Renal cortical epithelial cell (primary cell): Measurements from ENCODE around the gene ADGRA1. TPM values are rescaled to one million over a fixed set of nuclear protein-coding genes. Genes with fewer than 3 reads are reported as not detected.
"Not testable (repeated sequence)": the region's sequence is repeated elsewhere in the genome, so short reads cannot be mapped to it uniquely, and the experiment has no call there.

ENCODE experiments used
- DNase-seq: peaks from one replicate; pipeline ENCODE4 v3.0.0-alpha.2; 2011; ENCODE audit warnings: low read depth
- total RNA-seq: library from RNA; depleted of rRNA; stranded (reverse); fragments of >200 nt; gene quantifications from 2 replicates; pipeline ENCODE4 v1.2.3, GENCODE V29; 2014

Gene ADGRA1
- total RNA-seq, 1 donor from 2014 or later: not detected

GRCh38 chr10:133096616-133097269, 9.0 kb downstream of the ADGRA1 start:
- DNase-seq: no peak

- DNase-seq: no peak
Measured at GRCh38 chr10:133097418-133097817, 9.7 kb downstream of the ADGRA1 start.

- no peak for DNase-seq
Measured at GRCh38 chr10:133097961-133098360, 10.2 kb downstream of the ADGRA1 start.

DNA sequence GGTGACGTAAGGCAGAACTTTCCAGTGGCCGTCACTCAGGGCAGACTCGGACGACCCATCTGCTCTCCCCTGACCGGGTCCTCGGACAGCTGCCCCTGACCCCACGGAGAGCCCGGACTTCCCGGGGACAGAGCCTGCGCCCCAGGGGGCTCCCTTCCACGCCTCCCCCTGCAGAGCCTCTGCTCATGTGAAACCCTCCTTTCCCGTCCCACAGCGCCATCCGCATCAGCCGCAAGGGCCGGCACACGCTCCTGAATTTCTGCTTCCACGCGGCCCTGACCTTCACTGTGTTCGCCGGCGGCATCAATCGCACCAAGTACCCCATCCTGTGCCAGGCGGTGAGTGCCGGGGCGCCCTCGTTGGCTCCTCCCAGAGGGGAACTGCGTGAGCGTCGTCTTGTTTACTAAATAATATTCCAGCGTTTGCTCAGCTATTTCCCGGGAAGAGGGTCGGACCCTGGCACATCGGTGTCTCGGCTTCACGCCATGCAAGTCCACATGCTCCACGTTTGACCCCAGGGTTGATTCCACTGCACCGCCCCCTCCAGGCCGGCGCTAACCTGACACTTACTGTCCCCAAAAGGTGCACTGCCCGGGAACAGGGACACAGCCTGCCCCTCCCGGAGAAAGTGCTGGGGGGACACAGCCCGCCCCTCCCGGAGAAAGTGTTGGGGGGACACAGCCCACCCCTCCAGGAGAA, 10.9 kb downstream of the ADGRA1 start:
- DNase-seq: no peak

DNA sequence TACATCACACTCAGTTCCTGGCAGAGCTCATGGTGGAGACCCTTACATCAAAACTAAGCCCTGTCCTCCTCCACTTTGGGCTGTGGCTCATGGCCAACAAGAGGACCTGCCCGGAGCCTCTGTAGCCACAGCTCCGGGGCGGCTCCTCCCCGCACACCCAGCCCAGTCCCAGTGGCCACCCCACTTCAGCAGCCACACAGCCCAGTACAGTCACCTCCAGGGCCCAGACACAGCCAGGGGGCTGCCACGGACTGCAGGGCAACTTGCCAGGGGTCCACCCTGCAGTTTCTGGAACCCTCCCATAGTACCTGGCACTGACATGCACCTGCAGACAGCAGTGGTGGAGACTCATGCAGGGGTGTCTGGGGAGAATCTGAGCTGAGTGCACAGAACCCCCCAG, 11.8 kb downstream of the ADGRA1 start:
- no peak for DNase-seq

DNA sequence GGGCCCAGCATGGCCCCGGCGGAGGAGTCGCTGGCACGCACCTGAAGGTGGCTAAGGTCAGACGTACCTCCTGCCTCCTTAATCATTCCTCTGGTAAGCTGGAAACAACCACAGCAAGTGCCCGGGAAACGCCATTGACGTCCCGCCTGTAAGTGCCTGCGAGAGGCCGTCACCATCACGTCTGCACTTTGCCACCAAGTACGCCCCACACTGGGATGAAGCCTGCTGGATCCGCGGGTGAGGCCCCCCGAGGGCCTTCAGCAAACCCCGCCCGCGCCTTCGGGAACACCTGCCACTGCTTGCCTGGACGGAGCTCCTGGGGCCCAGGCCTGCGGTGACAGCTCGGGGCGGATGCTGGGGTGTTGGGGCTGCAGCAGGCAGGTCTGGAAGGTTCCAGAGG, 12.5 kb downstream of the ADGRA1 start:
- DNase-seq: no peak

DNA sequence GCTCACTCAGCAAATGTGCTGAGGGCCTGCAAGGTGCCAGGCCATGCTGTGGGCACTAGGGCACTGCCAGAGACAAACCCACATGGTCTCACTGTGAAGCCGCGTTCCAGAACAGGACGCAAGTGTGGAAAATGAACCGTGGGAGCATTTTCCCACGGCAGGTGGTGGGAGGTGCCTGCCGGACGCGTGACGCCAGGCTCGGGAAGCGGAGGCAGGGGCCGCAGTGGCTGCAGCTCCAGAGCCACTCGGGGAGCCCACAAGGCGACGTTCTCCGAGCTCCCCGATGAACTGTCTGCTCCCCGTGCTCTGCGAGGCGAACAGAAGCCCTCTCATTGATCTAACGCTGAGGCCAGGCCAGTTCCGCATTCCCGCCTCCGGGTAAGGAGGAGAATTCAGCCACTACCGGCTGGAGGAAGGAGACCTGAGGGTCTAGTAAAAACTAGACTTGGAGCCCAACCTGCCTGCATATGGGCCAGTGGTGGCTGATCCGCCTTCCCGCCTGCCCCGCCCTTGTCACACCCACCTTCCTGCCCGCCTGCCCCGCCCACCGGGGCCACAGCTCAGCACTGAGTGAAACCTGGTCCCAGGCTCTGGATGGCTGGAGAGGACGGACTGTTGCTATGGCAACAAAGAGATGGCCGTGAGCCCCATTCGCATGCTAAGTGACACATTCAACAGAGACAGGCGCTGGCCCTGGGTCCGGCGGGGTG, 13.1 kb downstream of the ADGRA1 start:
- no peak for DNase-seq

- DNase-seq: no peak
Measured at GRCh38 chr10:133101416-133101810, 13.7 kb downstream of the ADGRA1 start.

DNA sequence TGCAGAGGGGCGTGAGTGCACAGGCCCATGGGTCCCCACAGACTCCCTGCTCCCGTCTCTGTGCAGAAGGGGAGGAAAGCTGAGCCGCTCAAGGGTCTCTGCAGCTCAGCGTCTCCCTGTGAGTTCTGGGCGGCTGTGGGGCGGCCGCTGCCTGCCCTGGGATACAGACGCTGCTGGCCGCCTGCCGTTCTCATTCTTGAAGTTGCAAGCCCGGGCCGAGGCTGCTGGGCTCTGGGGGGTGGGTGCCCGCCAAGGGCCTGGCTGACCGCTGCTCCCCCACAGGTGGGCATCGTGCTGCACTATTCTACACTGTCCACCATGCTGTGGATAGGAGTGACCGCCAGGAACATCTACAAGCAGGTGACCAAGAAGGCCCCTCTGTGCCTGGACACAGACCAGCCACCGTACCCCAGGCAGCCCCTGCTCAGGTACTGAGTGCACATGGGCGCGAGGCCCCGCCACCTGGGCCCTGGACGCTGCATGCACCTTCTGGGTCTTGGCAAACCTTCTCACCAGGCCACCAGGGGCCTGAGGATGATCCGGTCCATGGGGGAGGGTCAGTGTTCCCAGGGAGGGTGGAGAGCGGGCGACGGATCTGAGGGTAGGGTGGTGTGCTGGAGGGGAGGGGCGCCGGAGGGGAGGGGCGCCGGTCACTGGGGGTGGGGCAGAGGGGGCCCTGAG, 14.8 kb downstream of the ADGRA1 start:
- DNase-seq: no peak

DNA sequence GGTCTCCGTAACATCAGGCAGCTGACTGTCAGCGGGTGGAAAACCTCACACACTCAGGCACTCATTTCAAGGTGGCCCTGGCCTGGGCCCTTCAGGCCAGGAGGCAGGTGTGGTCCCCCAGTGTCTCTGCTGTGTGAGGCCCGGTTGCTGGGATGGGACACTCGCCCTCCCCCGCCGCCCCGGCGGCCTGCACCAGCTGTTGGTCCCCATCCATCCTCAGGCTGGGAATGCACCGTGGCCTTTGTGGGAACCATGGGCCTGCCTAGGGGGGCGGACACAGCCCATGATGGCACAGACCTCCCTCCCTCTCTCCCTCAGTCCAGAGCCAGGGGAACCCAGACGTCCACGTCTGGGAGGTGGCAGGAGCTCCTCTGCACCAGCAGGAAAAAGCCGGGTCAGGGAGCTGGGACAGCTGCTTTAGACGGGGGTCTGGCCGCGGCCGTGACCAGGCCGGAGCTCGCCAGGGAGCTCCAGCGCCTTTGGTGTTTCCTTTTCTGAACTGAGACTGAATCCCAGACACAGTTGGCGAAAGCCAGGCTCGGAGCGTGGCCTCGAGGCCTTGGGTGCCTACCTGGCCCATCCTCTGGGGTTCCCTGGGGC, 15.7 kb downstream of the ADGRA1 start:
- no peak for DNase-seq

DNA sequence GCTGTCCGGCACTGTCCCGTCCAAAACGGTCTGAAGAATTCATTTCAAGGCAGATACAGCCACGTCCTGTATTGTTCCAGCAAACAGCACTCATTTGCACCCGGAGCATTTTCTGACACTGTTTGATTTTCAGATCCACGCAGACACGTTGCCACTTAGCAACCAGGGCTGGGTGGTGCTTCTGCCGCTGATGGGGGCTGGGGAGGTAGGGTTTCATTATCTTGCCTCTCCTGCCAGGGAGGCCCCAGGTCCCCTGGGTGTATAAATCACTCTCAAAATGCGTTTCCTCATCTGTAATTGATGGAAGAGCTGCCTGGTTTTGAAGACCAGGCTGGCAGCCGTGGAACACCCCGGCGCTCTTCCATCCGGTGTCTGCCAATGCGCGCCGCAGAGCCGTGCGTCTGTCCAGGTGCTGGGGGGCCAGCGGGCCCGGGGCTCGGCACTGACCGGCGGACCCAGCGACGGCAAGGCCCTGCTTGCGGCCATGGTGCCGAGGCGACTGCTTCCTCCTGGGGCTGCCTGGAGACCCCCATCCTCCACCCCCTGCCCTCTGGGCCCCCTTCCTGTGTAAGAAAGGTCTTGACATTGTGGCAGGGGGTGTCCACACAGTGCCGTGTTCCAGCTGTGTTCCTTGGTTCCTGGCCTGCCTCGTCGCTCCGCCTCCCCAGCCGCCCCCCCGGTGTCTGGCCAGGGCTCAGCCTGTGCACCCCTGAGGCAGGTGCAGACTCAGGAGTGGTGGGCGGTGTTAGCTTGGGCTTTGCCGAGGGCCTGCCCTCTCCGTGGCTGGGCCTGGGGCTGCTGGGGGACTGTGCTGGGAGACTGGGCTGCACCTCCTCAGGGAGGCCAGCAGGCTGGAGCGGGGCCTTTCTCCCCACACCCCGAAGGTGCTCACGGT, 16.6 kb downstream of the ADGRA1 start:
- DNase-seq: no peak

- no peak for DNase-seq
Measured at GRCh38 chr10:133104963-133105640, 17.4 kb downstream of the ADGRA1 start.

DNA sequence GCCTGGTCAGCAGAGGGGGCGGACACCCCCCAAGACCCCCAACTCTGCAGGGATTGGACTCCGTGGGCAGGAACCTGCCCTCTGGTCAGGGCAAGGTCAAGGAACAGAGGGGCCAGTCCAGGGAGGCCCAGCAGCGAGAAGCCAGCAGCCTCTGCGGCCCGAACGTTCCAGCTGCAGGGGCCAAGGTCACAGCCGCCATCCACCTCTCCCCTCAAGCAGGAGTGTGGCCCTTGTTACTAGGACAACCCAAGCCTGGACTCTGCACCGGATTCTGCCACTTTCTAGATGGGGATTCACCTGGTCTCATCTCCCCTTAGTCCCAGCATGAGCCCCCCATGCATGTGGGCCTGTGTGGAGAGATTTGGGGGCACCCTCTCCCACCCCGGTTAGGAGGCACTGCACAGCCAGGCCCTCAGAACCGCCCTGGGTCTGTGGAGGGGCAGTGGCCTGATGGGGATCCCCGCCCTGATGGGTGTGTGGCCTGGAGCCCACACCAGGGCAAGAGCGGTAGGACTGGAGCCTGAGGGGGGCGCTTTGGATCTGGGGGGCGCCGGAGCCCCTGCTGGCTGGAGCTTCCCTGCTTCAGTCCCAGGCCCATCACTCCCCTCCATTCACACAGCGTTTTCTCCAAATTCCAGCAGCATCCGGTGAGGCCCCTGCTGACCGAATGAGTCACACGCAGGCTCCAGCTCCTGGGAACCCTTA, 18.1 kb downstream of the ADGRA1 start:
- no peak for DNase-seq

DNA sequence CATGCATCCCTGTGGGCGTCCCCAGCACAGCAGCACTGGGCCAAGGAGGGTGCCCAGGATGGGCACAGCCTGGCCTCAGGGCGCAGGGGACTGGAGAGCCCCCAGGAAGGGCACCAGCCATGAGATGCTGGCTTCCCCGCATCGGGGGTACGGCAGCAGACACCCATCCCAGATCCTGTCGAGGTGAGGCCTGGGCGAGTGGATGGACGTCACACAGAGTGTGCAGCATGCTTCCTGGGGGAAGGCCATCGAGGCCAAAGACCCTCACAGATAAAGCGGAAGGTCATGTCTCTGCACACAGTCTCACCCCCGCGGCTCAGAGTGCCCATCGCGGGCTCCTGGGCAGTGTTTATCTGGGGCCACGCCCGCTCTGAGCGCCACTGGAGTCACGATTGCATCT, 18.8 kb downstream of the ADGRA1 start:
- no peak for DNase-seq

GRCh38 chr10:133107442-133107841, 19.7 kb downstream of the ADGRA1 start:
- DNase-seq: no peak

- no peak for DNase-seq
Measured at GRCh38 chr10:133109711-133110110, 22.0 kb downstream of the ADGRA1 start.

DNA sequence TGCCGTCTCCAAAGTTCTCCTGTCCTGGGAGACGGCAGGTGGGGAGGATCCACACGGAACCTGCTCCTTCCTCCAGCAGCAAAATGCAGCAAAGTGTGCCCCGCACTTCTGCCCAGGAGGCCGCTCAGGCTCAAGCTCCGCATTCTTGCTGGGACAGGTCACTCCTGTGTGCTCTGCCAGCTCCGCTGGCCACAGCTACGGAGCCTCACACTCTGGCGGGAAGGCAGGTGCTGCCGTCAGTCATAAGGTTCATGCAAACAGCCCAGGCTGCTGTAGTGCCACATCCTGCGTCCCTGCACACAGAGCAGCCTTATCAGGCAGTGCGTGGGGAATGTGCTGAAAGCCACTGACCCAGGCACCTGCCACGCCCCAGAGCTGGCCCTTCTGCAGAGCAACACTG, 22.4 kb downstream of the ADGRA1 start:
- no peak for DNase-seq

DNA sequence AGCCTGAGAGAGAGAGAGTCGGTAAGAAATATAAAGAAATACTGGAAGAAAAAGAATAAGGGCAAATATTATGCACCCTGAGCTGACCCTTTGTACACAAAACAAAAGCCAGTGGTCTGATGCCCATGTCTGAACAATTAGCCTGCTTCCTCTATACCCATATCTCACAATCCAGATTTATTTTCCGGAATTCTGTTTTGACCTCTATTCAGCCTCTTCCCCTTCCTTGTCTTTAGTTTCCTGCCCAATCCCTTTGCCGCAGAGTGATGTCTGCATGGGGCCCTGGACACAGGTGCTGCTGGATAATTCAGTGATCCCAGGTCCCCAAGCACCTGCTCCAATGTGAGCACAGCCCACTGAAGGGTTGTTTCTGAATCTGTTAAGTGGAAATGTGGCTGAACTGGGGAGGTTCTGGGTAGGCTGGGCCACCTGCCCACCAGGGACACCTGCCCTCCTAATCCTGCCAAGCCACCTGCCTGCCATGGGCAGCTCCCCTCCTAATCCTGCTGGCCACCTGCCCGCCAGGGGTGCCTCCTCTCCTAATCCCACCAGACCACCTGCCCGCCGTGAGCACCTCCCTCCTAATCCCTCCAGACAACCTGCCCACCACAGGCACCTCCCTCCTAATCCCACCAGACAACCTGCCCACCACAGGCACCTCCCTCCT, 23.0 kb downstream of the ADGRA1 start:
- no peak for DNase-seq

DNA sequence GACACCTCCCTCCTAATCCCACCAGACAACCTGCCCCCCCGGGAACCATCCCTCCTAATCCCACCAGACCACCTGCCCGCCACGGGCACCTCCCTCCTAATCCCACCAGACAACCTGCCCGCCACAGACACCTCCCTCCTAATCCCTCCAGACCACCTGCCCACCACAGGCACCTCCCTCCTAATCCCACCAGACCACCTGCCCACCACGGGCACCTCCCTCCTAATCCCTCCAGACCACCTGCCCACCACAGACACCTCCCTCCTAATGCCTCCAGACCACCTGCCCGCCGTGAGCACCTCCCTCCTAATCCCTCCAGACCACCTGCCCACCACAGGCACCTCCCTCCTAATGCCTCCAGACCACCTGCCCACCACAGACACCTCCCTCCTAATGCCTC, 23.9 kb downstream of the ADGRA1 start:
- DNase-seq: not testable (repeated sequence)
